WI38 (cell line): ENCODE results near the gene IRX2.

Source experiments
- H3K4me3 ChIP-seq: 2 replicates; pipeline ENCODE4 v1.5.1; 2011; ENCODE audit warnings: low read depth, mild to moderate bottlenecking, control low read depth, low read length
- CTCF ChIP-seq: IDR thresholded peaks from 2 replicates; pipeline ENCODE4 v1.5.1; 2012; ENCODE audit warnings: low read depth, mild to moderate bottlenecking, control low read depth, low read length

Gene IRX2

GRCh38 chr5:2722901-2723300, 28.6 kb downstream of the IRX2 start:
- TF ChIP-seq CTCF, result no peak

GRCh38 chr5:2721385-2722138, 29.9 kb downstream of the IRX2 start:
- TF ChIP-seq CTCF, result no peak
- no peak overlapping the region for H3K4me3 ChIP-seq

More at GRCh38 chr5:2722901-2723300, 28.6 kb downstream of the IRX2 start:
- no peak overlapping the region for H3K4me3 ChIP-seq

- H3K4me3 ChIP-seq, result no peak overlapping the region
- TF ChIP-seq CTCF, result no peak
Measured at GRCh38 chr5:2719332-2719731, 32.1 kb downstream of the IRX2 start.

GRCh38 chr5:2718115-2718514, 33.4 kb downstream of the IRX2 start:
- no peak overlapping the region for H3K4me3 ChIP-seq
- no peak for TF ChIP-seq CTCF

- TF ChIP-seq CTCF, result no peak
- no peak overlapping the region for H3K4me3 ChIP-seq
Measured at GRCh38 chr5:2715856-2716255, 35.6 kb downstream of the IRX2 start.

- TF ChIP-seq CTCF, result no peak
Measured at GRCh38 chr5:2714805-2715204, 36.7 kb downstream of the IRX2 start.

GRCh38 chr5:2714026-2714425, 37.5 kb downstream of the IRX2 start:
- TF ChIP-seq CTCF, result no peak
- no peak overlapping the region for H3K4me3 ChIP-seq

More at GRCh38 chr5:2714805-2715204, 36.7 kb downstream of the IRX2 start:
- H3K4me3 ChIP-seq, result no peak overlapping the region
